ENCODE results near the gene CIROP. TPM values are rescaled to one million over a fixed set of nuclear protein-coding genes. Genes with fewer than 3 reads are reported as not detected.

CIROP gene
- total RNA-seq, 2 donors from 2014 or later = not detected

Other genes starting within 250 kb of the CIROP start
- 10 to 100 TPM; 66.5 to 78.4 TPM for gene LRP10, start 233.2 kb downstream of the CIROP start, total RNA-seq
- gene REM2, start 221.8 kb downstream of the CIROP start, total RNA-seq = 1 to 10 TPM; 4.6 to 4.7 TPM
- 10 to 100 TPM; 69.5 to 77.5 TPM for gene RBM23, start 185.8 kb downstream of the CIROP start, total RNA-seq
- gene PRMT5, start 175.6 kb downstream of the CIROP start, total RNA-seq = 10 to 100 TPM; 55.0 to 79.2 TPM
- gene HAUS4, start 147.9 kb downstream of the CIROP start, total RNA-seq = 10 to 100 TPM; 82.0 to 90.9 TPM
- 1 to 10 TPM; 1.7 to 2.2 TPM for gene AJUBA, start 122.4 kb downstream of the CIROP start, total RNA-seq
- 10 to 100 TPM; 13.5 to 15.2 TPM for gene C14orf93, start 94.8 kb downstream of the CIROP start, total RNA-seq
- gene PSMB5, start 70.1 kb downstream of the CIROP start, total RNA-seq = 10 to 100 TPM; 82.8 to 88.9 TPM
- gene PSMB11, start 62.8 kb downstream of the CIROP start, total RNA-seq = not detected
- gene CDH24, start 47.5 kb downstream of the CIROP start, total RNA-seq = 1 to 10 TPM in 1 of 2 donors, under 1 TPM in 1; 0.82 to 1.5 TPM
- 100 to 1,000 TPM; 162 to 188 TPM for gene ACIN1, start 9.9 kb downstream of the CIROP start, total RNA-seq
- 10 to 100 TPM; 31.3 to 38.5 TPM for gene C14orf119, start 9.5 kb downstream of the CIROP start, total RNA-seq
- under 1 TPM; 0.21 to 0.36 TPM for gene CEBPE, start 14.3 kb upstream of the CIROP start, total RNA-seq
- gene SLC7A8, start 78.7 kb upstream of the CIROP start, total RNA-seq = 1 to 10 TPM in 1 of 2 donors, under 1 TPM in 1; 0.72 to 1.2 TPM
- not detected for gene RNF212B, start 132.9 kb upstream of the CIROP start, total RNA-seq
- 10 to 100 TPM; 11.8 to 12.6 TPM for gene HOMEZ, start 181.1 kb upstream of the CIROP start, total RNA-seq
- gene PPP1R3E, start 197.9 kb upstream of the CIROP start, total RNA-seq = 10 to 100 TPM; 30.2 to 37.4 TPM
- 1 to 10 TPM; 2.7 to 3.2 TPM for gene BCL2L2, start 201.8 kb upstream of the CIROP start, total RNA-seq
- 100 to 1,000 TPM; 188 to 189 TPM for gene PABPN1, start 216.5 kb upstream of the CIROP start, total RNA-seq
- 1 to 10 TPM; 6.3 to 8.6 TPM for gene SLC22A17, start 247.9 kb upstream of the CIROP start, total RNA-seq

All from activated T-cell treated with anti-CD3 and anti-CD28 coated beads, Interleukin-2, amount 50 U/mL, for 72 hours (primary cell).